Measurements from ENCODE around the gene TMEM201.

Gene TMEM201

GRCh38 chr1:9602794-9603167, 14.1 kb downstream of the TMEM201 start:
- POLR2A ChIA-PET: no interaction called here
- no peak for DNase-seq (ENCODE audit: extremely low spot score)
- no peak for TF ChIP-seq FOXA1 (IDR thresholded peaks at IDR 0.05)
- no peak for TF ChIP-seq FOXK2 (IDR thresholded peaks at IDR 0.05)
- TF ChIP-seq SUZ12 (IDR thresholded peaks at IDR 0.05): no peak
- no peak for TF ChIP-seq ARNT (IDR thresholded peaks at IDR 0.05)
- no peak for TF ChIP-seq BHLHE40 (IDR thresholded peaks at IDR 0.05; ENCODE audit: borderline replicate concordance)
- TF ChIP-seq TARDBP (IDR thresholded peaks at IDR 0.05): no peak
- no peak for TF ChIP-seq ELF4 (IDR thresholded peaks at IDR 0.05)
- no peak for TF ChIP-seq FOXM1 (IDR thresholded peaks at IDR 0.05; ENCODE audit: borderline replicate concordance)
- no peak for TF ChIP-seq PKNOX1 (IDR thresholded peaks at IDR 0.05)
- no peak for TF ChIP-seq ZNF384 (IDR thresholded peaks at IDR 0.05)
- CTCF ChIA-PET: no interaction called here

- ChIA-PET POLR2A (no interaction called here), CTCF (no interaction called here)
- no peak for DNase-seq (ENCODE audit: extremely low spot score)
Measured at GRCh38 chr1:9603307-9603706, 14.6 kb downstream of the TMEM201 start.

GRCh38 chr1:9603766-9604753, 15.3 kb downstream of the TMEM201 start:
- POLR2A ChIA-PET: no interaction called here
- DNase-seq (ENCODE audit: extremely low spot score): no peak
- CTCF ChIA-PET: no interaction called here
- no peak for TF ChIP-seq SUZ12 (IDR thresholded peaks at IDR 0.05)
- no peak for TF ChIP-seq BHLHE40 (IDR thresholded peaks at IDR 0.05; ENCODE audit: borderline replicate concordance)
- TF ChIP-seq FOXM1 (IDR thresholded peaks at IDR 0.05; ENCODE audit: borderline replicate concordance): no peak
- TF ChIP-seq FOXA1 (IDR thresholded peaks at IDR 0.05): no peak
- TF ChIP-seq CTBP1 (IDR thresholded peaks at IDR 0.05; ENCODE audit: borderline replicate concordance): no peak
- no peak for TF ChIP-seq NFRKB (IDR thresholded peaks at IDR 0.05)
- TF ChIP-seq L3MBTL2 (conservative IDR thresholded peaks at IDR 0.05): no peak

More at GRCh38 chr1:9603307-9603706, 14.6 kb downstream of the TMEM201 start:
- TF ChIP-seq L3MBTL2 (conservative IDR thresholded peaks at IDR 0.05): no peak
- no peak for TF ChIP-seq ZNF384 (IDR thresholded peaks at IDR 0.05)

GRCh38 chr1:9604836-9605235, 16.1 kb downstream of the TMEM201 start:
- ChIA-PET CTCF (no interaction called here), POLR2A (no interaction called here)
- DNase-seq (ENCODE audit: extremely low spot score): no peak
- no peak for TF ChIP-seq FOXK2 (IDR thresholded peaks at IDR 0.05)
- TF ChIP-seq ZNF384 (IDR thresholded peaks at IDR 0.05): no peak
- TF ChIP-seq ELF4 (IDR thresholded peaks at IDR 0.05): no peak
- no peak for TF ChIP-seq BHLHE40 (IDR thresholded peaks at IDR 0.05; ENCODE audit: borderline replicate concordance)
- no peak for TF ChIP-seq PKNOX1 (IDR thresholded peaks at IDR 0.05)
- no peak for TF ChIP-seq CTBP1 (IDR thresholded peaks at IDR 0.05; ENCODE audit: borderline replicate concordance)
- TF ChIP-seq FOXA1 (IDR thresholded peaks at IDR 0.05): no peak
- TF ChIP-seq SP1 (IDR thresholded peaks at IDR 0.05): no peak
- TF ChIP-seq FOXM1 (IDR thresholded peaks at IDR 0.05; ENCODE audit: borderline replicate concordance): no peak
- no peak for TF ChIP-seq LEF1 (IDR thresholded peaks at IDR 0.05; ENCODE audit: borderline replicate concordance)
- TF ChIP-seq ARNT (IDR thresholded peaks at IDR 0.05): no peak
- no peak for TF ChIP-seq NFRKB (IDR thresholded peaks at IDR 0.05)
- no peak for TF ChIP-seq TARDBP (IDR thresholded peaks at IDR 0.05)
- TF ChIP-seq L3MBTL2 (conservative IDR thresholded peaks at IDR 0.05): no peak
- TF ChIP-seq SUZ12 (IDR thresholded peaks at IDR 0.05): no peak

GRCh38 chr1:9605946-9606455, 17.3 kb downstream of the TMEM201 start:
- DNase-seq (ENCODE audit: extremely low spot score): no peak
- POLR2A ChIA-PET: interaction anchor here (1.0 kb wide), 1 partner anchor 16 kb away, joined by 3 read pairs; no protein-coding TSS in a partner anchor
- TF ChIP-seq FOXA1 (IDR thresholded peaks at IDR 0.05) (no peak), L3MBTL2 (conservative IDR thresholded peaks at IDR 0.05) (no peak), SUZ12 (IDR thresholded peaks at IDR 0.05) (no peak), PKNOX1 (IDR thresholded peaks at IDR 0.05) (no peak)
- CTCF ChIA-PET: no interaction called here

- no peak for DNase-seq (ENCODE audit: extremely low spot score)
- ChIA-PET POLR2A (interaction anchor here (1.0 kb wide), 1 partner anchor 16 kb away, joined by 3 read pairs; no protein-coding TSS in a partner anchor), CTCF (no interaction called here)
- TF ChIP-seq L3MBTL2 (conservative IDR thresholded peaks at IDR 0.05): no peak
- no peak for TF ChIP-seq SUZ12 (IDR thresholded peaks at IDR 0.05)
- no peak for TF ChIP-seq BHLHE40 (IDR thresholded peaks at IDR 0.05; ENCODE audit: borderline replicate concordance)
- no peak for TF ChIP-seq FOXK2 (IDR thresholded peaks at IDR 0.05)
- TF ChIP-seq FOXA1 (IDR thresholded peaks at IDR 0.05): no peak
- no peak for TF ChIP-seq TARDBP (IDR thresholded peaks at IDR 0.05)
- TF ChIP-seq LEF1 (IDR thresholded peaks at IDR 0.05; ENCODE audit: borderline replicate concordance): no peak
- TF ChIP-seq PKNOX1 (IDR thresholded peaks at IDR 0.05): no peak
- no peak for TF ChIP-seq SP1 (IDR thresholded peaks at IDR 0.05)
- no peak for TF ChIP-seq ZNF384 (IDR thresholded peaks at IDR 0.05)
- TF ChIP-seq NFRKB (IDR thresholded peaks at IDR 0.05): no peak
- no peak for TF ChIP-seq ARNT (IDR thresholded peaks at IDR 0.05)
Measured at GRCh38 chr1:9606458-9606857, 17.7 kb downstream of the TMEM201 start.
